GM19099 (cell line): ENCODE measurements around the gene AXIN2.

Source experiments
- POLR2A ChIP-seq: IDR thresholded peaks from 3 replicates; pipeline ENCODE4 v1.6.1; 2011; ENCODE audit warnings: low read depth; ENCODE audit not compliant: insufficient read length; ENCODE audit errors: extremely low read depth

AXIN2 gene

GRCh38 chr17:65537845-65538674 lies 23.4 kb downstream of the AXIN2 start:
- TF ChIP-seq POLR2A = no peak

GRCh38 chr17:65537343-65537844 lies 24.1 kb downstream of the AXIN2 start:
- no peak for TF ChIP-seq POLR2A

GRCh38 chr17:65536573-65537342 lies 24.7 kb downstream of the AXIN2 start:
- no peak for TF ChIP-seq POLR2A

GRCh38 chr17:65535777-65536572 lies 25.5 kb downstream of the AXIN2 start:
- TF ChIP-seq POLR2A = no peak

- no peak for TF ChIP-seq POLR2A
These were observed 27.5 kb downstream of the AXIN2 start for GRCh38 chr17:65533852-65534457.

GRCh38 chr17:65533056-65533745 lies 28.2 kb downstream of the AXIN2 start:
- no peak for TF ChIP-seq POLR2A

- TF ChIP-seq POLR2A = no peak
These were observed 29.2 kb downstream of the AXIN2 start for GRCh38 chr17:65532101-65532890.

GRCh38 chr17:65531256-65532100 lies 30.0 kb downstream of the AXIN2 start:
- TF ChIP-seq POLR2A = no peak

GRCh38 chr17:65530523-65531255 lies 30.8 kb downstream of the AXIN2 start:
- TF ChIP-seq POLR2A = no peak

GRCh38 chr17:65529761-65530522 lies 31.5 kb downstream of the AXIN2 start:
- no peak for TF ChIP-seq POLR2A

- no peak for TF ChIP-seq POLR2A
These were observed 32.3 kb downstream of the AXIN2 start for GRCh38 chr17:65529040-65529633.
